HepG2 (cell line): Measurements from ENCODE around the gene NEGR1.

ENCODE experiments used
- CBX2 ChIP-seq, 2 experiments: fragments of 200-600 bp in 1 of 2; sonication (generic); formaldehyde crosslinking in 1 of 2; IDR thresholded peaks; 2 replicates each; pipeline versions ENCODE4 v1.7.0 to v1.8.1; 2018 to 2022; ENCODE audit warnings: low read depth in 2 of 2, low read length in 1 of 2, mild to moderate bottlenecking in 1 of 2, missing genetic modification reagents in 1 of 2
- MED13 ChIP-seq: sonication (generic); formaldehyde crosslinking; IDR thresholded peaks from 2 replicates; pipeline ENCODE4 v1.5.0; 2020; ENCODE audit warnings: missing genetic modification reagents
- POLR2AphosphoS5 ChIP-seq: IDR thresholded peaks from 2 replicates; pipeline ENCODE4 v1.6.1; 2012; ENCODE audit warnings: low read depth, low read length
- RNF2 ChIP-seq: fragments of 450-650 bp; conservative IDR thresholded peaks from 2 replicates; pipeline ENCODE4 v1.6.1; 2016; ENCODE audit warnings: low read depth
- ZNF460 ChIP-seq: sonication (generic); formaldehyde crosslinking; IDR thresholded peaks from 2 replicates; pipeline ENCODE4 v1.5.1; 2020; ENCODE audit warnings: missing genetic modification reagents, mild to moderate bottlenecking, borderline replicate concordance
- TF ChIP-seq, protein P1 (sequence below): sonication (generic); formaldehyde crosslinking; IDR thresholded peaks from 2 replicates; pipeline ENCODE4 v1.5.0; 2020; ENCODE audit warnings: mild to moderate bottlenecking, missing genetic modification reagents, moderate library complexity
- TF ChIP-seq, protein P2 (sequence below): sonication (generic); formaldehyde crosslinking; IDR thresholded peaks from 2 replicates; pipeline ENCODE4 v1.8.0; 2022; ENCODE audit warnings: missing genetic modification reagents, mild to moderate bottlenecking, moderate library complexity, borderline replicate concordance

DNA sequence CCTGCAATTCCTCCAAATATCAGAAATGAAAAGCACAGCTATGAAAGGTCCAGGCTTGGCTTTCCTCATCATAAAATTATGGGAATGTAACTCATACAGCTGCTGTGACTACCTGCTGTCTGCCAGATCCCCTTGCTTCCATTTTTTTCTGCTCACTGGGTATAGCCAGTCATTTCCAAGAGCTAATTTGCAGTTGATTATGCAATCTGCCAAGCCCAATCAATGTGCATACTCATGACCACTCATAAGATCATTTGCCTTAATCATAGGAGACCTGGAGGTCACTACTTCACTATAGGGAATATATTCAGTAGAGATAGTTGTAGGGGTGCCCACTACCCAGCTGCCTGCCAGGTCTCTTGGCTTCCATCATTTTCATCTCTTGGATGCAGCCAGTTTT is 783.8 kb downstream of the NEGR1 start:
- TF ChIP-seq, protein P1, sequence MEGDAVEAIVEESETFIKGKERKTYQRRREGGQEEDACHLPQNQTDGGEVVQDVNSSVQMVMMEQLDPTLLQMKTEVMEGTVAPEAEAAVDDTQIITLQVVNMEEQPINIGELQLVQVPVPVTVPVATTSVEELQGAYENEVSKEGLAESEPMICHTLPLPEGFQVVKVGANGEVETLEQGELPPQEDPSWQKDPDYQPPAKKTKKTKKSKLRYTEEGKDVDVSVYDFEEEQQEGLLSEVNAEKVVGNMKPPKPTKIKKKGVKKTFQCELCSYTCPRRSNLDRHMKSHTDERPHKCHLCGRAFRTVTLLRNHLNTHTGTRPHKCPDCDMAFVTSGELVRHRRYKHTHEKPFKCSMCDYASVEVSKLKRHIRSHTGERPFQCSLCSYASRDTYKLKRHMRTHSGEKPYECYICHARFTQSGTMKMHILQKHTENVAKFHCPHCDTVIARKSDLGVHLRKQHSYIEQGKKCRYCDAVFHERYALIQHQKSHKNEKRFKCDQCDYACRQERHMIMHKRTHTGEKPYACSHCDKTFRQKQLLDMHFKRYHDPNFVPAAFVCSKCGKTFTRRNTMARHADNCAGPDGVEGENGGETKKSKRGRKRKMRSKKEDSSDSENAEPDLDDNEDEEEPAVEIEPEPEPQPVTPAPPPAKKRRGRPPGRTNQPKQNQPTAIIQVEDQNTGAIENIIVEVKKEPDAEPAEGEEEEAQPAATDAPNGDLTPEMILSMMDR (CRISPR knock-in tag), result no peak
- no peak for TF ChIP-seq RNF2
- TF ChIP-seq, protein P2, sequence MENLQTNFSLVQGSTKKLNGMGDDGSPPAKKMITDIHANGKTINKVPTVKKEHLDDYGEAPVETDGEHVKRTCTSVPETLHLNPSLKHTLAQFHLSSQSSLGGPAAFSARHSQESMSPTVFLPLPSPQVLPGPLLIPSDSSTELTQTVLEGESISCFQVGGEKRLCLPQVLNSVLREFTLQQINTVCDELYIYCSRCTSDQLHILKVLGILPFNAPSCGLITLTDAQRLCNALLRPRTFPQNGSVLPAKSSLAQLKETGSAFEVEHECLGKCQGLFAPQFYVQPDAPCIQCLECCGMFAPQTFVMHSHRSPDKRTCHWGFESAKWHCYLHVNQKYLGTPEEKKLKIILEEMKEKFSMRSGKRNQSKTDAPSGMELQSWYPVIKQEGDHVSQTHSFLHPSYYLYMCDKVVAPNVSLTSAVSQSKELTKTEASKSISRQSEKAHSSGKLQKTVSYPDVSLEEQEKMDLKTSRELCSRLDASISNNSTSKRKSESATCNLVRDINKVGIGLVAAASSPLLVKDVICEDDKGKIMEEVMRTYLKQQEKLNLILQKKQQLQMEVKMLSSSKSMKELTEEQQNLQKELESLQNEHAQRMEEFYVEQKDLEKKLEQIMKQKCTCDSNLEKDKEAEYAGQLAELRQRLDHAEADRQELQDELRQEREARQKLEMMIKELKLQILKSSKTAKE (CRISPR knock-in tag), result no peak
- TF ChIP-seq MED13 (CRISPR knock-in tag), result no peak
- TF ChIP-seq ZNF460 (CRISPR knock-in tag), result no peak
- no peak for TF ChIP-seq CBX2 (IDR thresholded peaks at IDR 0.05; ENCODE audit: low read depth, low read length)
- TF ChIP-seq CBX2 (CRISPR knock-in tag; IDR thresholded peaks at IDR 0.05; ENCODE audit: low read depth), result no peak
- no peak for TF ChIP-seq POLR2AphosphoS5
